Astrocyte of the spinal cord (primary cell): ENCODE results near the gene CLEC2D.

Source experiments
- DNase-seq: peaks from one replicate; pipeline ENCODE4 v3.0.0; 2011; ENCODE audit warnings: low read depth, low spot score
- H3K4me3 ChIP-seq: 2 replicates; pipeline ENCODE4 v1.5.1; 2011; ENCODE audit warnings: low read depth, mild to moderate bottlenecking, low read length, moderate library complexity
- in situ Hi-C: cut with HindIII; loops from 2 replicates; pipeline ENCODE4 v1.10.0; 2017; ENCODE audit warnings: low sequenced_read_pairs
- TF ChIP-seq, protein P1 (sequence below): IDR thresholded peaks from 2 replicates; pipeline ENCODE4 v1.5.1; 2012; ENCODE audit warnings: low read depth, mild to moderate bottlenecking, low read length, inconsistent platforms

CLEC2D gene

DNA sequence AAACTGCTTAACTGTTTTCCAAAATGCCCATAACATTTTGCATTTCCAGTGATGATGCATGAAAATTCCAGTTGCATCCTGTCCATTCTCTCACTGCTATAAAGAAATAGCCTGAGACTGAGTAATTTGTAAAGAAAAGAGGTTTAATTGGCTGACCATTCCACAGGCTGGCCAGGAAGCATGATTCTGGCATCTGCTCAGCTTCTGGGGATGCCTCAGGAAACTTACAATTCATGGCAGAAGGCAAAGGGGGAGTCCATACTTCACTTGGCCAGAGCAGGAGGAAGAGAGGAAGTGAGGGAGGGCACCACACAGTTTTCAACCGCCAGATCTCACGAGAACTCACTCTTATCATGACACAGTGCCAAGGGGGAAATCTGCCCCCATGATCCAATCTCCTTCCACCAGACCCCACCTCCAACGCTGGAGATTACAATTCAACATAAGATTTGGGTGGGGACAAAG lies 18.2 kb upstream of the CLEC2D start:
- in situ Hi-C loops: no loop called here
- no peak overlapping the region for H3K4me3 ChIP-seq
- TF ChIP-seq, protein P1, sequence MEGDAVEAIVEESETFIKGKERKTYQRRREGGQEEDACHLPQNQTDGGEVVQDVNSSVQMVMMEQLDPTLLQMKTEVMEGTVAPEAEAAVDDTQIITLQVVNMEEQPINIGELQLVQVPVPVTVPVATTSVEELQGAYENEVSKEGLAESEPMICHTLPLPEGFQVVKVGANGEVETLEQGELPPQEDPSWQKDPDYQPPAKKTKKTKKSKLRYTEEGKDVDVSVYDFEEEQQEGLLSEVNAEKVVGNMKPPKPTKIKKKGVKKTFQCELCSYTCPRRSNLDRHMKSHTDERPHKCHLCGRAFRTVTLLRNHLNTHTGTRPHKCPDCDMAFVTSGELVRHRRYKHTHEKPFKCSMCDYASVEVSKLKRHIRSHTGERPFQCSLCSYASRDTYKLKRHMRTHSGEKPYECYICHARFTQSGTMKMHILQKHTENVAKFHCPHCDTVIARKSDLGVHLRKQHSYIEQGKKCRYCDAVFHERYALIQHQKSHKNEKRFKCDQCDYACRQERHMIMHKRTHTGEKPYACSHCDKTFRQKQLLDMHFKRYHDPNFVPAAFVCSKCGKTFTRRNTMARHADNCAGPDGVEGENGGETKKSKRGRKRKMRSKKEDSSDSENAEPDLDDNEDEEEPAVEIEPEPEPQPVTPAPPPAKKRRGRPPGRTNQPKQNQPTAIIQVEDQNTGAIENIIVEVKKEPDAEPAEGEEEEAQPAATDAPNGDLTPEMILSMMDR: no peak
- DNase-seq: peak; percentile 75

GRCh38 chr12:9660046-9660445 lies 9.5 kb upstream of the CLEC2D start:
- no peak overlapping the region for H3K4me3 ChIP-seq
- in situ Hi-C loops: no loop called here
- DNase-seq: no peak
- TF ChIP-seq, protein P1: no peak

DNA sequence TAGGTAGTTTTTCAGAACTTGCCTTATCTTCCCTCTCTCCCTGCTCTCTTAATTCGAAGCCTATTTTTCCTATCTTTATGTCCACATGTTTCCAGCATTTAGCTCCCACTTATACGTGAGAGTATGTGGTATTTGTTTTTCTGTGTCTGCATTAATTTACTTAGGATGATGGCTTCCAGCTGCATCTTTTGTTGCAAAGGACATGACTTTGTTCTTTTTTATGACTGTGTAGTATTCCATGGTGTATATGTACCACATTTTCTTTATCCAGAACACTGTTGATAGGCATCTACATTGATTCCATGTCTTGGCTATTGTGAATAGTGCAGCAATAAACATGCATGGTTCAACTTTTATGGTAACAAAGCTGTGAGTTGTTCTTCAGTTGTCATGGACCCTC lies 7.8 kb upstream of the CLEC2D start:
- no peak overlapping the region for H3K4me3 ChIP-seq
- no peak for DNase-seq
- in situ Hi-C loops: no loop called here
- TF ChIP-seq, protein P1: no peak

GRCh38 chr12:9662488-9662887 lies 7.0 kb upstream of the CLEC2D start:
- no peak for DNase-seq
- no peak overlapping the region for H3K4me3 ChIP-seq
- in situ Hi-C loops: no loop called here
- TF ChIP-seq, protein P1: no peak

GRCh38 chr12:9667403-9668160 lies 1.9 kb upstream of the CLEC2D start:
- TF ChIP-seq, protein P1: no peak
- peak; percentile 7 for DNase-seq

DNA sequence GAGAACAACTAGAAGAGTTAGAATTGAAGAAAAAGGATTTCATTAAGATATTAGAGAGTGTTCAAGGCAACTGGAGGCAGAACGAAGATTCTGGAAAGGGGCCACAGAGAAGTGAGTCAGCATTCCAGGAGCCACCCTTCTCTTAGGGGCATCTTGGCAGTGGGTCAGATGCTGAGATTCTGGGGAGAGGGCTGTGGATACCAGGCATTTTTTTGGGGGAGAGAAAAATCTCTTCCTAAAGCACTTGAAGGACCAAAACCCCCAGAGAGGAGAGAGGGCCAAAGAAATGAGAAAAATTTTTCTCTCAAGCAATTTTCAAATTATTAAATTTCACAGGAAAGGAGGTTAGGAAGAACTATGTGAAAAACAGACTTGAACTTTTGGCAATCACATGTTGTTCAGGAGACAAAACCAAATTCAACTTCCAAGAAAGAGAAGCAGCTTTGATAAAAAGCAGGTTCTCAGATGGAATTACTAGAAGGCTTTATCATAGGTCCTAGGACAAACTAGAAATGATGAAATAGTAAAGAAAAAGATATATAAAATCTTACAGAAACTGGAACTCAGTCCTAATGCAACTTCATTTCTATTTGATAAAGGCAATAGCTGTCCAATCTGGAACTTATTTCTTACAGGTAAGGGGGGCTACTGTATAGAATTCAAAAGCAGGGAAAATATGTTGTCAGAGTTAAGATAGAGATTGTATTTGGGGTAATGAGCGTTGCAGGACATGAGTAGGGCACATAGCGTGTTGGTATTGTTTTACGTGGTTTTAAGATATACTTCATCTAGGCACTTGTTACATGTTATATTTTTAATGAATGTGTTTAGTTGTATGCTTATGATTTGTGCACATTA lies 1.1 kb upstream of the CLEC2D start:
- in situ Hi-C loops: no loop called here
- no peak overlapping the region for H3K4me3 ChIP-seq
- peak; percentile 53 for DNase-seq
- TF ChIP-seq, protein P1: no peak

More at GRCh38 chr12:9667403-9668160, 1.9 kb upstream of the CLEC2D start:
- no peak overlapping the region for H3K4me3 ChIP-seq
- in situ Hi-C loops: no loop called here
